ENCODE measurements around the gene CDC42EP3.

The CDC42EP3 gene

DNA sequence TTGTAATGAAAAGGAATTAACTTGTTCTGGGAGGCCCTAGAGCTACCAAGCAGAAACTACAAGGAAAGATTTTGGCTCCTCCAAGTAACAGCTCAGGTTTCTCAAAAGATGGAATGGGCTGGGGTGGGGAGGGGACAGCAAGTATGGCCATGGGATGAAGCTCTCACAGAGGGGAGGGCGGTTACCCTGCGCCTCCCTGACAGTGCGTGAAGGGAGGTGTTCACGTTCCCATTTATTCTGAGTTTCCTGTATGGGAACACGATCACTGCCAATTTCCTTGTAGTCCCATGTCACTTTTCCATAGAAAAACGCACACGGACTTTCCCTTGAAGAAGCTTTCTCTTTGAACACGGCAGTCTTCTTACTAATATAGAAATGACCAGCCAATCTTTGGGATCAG, 17.0 kb downstream of the CDC42EP3 start:
- FAIRE-seq = no peak

- FAIRE-seq = no peak
Observed at GRCh38 chr2:37653805-37654378, 17.6 kb downstream of the CDC42EP3 start.

DNA sequence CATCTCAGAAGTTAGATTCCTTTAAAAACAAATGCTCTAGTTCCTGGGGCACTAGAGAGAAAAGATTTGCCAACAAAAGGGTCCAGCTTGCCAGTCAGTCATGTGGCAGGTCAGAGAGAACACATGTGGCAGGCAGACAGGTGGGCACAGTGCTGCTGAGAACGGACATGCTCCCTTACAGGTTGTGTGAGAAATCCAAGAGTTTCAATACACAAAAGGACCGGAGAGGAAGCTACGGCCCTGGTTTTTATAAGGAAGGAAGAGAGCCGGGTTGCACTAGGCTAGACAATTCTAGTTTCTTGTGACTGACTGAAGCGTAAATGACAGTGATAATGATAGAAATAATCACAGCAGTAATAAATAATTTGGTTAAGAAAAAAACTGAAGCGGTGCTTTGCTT, 18.3 kb downstream of the CDC42EP3 start:
- no peak for FAIRE-seq

GRCh38 chr2:37652199-37652640, 19.2 kb downstream of the CDC42EP3 start:
- FAIRE-seq = no peak

DNA sequence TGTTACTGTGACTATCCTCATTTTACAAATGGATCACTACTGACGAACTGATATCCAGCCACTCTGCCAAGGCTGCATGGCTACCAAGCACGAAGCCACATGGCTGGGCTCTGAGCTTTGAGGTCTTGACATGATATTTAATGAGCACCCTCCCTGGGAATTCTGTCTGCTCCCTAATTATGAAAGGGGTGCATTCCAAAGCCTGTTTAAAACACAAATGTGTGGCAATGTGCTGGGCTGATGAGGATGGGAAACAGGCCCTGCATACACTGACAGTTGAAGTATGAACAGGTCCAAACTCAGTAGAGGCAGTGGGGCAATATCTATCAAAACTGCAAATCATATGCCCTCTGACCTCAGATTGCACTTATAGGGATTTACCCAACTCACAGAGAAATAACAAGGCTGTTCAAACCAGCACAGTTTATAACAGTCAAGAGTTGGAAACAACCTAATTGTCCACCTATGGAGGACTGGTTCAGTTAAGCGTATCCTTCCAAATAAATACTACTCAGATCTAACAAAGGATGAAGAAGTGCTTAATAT, 20.8 kb downstream of the CDC42EP3 start:
- FAIRE-seq = no peak

GRCh38 chr2:37649518-37649917, 21.9 kb downstream of the CDC42EP3 start:
- FAIRE-seq = no peak

GRCh38 chr2:37648331-37649011, 23.0 kb downstream of the CDC42EP3 start:
- no peak for FAIRE-seq

DNA sequence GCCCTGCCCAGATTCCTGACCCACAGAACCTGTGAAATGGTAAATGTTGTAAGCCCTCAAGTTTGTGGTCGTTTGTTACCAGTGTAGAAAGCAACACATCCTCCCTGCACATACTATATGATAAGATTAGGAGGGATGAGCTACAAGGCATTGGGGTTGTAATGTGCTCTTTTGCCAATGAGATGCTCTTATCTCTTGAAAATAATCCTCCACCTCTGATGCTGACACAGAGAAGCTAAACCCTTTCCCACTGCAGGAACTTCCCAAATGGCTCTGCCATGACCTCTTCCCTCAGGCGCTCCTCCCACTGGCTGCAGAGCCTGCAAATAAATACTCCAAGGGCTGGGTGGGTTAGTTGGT, 23.5 kb downstream of the CDC42EP3 start:
- no peak for FAIRE-seq

DNA sequence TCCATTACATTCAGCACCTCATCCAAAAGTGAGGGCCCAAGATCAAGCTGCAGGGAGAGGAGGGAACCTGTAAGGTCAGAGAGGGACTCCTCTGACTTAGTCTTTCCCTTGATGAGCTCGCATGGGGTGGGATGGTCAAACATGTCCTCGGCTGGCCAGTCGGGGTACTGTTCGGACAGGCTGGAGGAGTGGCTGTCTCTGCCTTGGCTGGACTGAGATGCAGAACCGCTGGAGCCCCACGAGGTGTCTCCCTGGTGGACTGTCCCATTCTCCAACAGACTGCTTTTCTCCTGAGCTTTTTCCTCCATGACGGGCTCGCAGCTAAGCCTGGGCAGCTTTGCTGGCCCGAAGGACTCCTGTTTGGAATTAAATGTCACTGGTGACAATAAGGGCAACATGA, 25.6 kb downstream of the CDC42EP3 start:
- FAIRE-seq = no peak

- FAIRE-seq = no peak
Observed at GRCh38 chr2:37645362-37645761, 26.1 kb downstream of the CDC42EP3 start.

- no peak for FAIRE-seq
Observed at GRCh38 chr2:37644191-37644590, 27.3 kb downstream of the CDC42EP3 start.

GRCh38 chr2:37643730-37644078, 27.7 kb downstream of the CDC42EP3 start:
- FAIRE-seq = no peak

DNA sequence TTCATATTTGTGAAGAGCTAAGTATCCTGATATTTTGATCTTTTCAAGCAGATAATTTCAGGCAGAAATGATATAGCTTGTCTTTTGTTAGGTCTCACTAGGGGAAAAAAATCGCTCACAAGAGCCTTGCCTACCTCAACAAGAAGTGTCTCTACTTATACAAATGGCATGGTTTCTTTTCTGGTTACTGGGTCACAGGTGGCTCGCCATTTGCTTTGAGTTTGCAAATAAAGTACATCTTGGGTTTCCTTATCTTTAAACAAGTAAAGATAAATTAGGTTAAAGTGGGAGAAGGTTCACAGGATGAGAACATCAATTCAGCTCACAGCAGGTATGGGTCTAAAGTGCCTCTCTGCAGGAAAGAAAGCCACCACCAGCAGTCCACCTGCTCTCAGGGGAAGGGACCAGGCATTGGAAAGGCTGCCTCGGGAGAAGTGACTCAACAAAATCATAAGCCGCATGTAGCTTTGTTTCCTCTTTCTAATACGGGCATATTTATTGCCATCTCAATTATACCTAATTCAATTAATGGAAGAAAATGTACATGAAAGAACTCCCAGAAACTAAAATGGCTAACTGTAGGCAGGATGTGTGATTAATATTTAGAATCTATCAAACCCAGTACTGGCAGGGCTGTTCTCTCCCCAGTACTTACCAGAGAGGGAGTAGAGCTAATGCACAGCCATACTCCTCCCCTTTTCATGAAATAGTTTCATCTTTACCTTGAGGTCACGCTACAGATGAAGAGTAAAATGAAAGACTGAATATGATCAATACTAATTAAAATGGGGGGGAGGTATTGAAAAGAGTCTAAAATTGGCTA, 28.3 kb downstream of the CDC42EP3 start:
- no peak for FAIRE-seq

DNA sequence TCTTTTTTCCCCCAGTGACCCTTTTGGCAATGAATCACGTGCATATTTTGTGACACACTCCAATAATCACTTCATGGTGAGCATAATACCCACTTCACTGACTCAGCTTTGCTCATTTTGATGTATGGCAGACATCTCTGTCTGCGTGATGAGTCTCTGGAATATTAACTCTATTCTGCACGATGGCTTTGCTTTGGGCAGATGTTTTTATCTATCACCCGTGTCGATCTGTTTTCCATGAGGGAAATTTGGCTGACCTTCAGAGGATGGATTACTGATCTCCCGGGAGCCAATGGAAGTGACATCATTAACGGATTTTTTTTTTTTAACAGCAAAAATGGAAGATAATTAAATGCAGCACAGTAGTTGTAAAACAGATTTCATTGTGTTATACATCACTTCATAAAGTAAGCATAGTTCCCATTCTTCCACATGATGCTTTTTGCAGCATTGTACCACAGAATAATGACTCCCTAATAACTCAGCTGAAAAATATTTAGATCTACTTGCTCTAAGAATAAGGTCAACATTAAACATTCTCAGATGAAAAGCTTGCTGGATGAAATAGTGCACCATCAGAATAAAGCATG, 29.8 kb downstream of the CDC42EP3 start:
- no peak for FAIRE-seq

DNA sequence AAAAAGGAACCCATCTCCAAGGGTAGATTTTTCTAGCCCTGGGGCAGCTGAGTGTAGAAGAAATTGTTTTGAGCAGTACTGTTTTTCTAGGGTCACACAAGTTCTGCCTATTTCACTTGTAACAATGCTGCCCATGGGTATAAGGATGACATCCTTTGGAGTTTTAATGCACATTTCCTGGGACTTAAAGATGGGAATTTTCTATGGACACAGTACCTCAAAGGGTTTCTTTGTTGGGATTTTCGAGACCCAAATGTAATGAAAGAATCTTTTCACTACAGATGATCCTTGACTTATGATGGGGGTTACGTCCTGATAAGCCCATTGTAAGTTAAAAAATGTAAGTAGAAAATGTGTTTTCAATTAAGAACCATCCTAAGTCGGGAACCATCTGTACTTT, 31.8 kb downstream of the CDC42EP3 start:
- no peak for FAIRE-seq

DNA sequence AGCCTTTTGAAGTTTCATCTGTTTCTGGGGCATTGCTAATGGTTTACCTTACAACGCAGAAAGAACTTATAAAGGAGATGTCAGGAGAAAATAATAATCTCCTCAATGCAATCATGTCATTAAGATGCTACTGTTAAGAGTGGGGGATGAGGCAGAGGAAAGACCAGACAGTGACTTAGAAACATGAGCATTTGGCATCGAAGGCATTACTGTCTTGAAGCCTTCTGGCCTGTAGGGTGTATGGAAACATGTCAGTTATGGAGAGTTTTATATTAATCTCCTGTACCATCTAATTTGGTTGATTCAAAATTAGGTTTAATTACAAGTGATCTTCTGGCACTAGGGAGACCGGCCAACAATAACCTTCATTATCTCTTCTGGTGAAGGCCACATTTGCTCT, 32.5 kb downstream of the CDC42EP3 start:
- FAIRE-seq = no peak

DNA sequence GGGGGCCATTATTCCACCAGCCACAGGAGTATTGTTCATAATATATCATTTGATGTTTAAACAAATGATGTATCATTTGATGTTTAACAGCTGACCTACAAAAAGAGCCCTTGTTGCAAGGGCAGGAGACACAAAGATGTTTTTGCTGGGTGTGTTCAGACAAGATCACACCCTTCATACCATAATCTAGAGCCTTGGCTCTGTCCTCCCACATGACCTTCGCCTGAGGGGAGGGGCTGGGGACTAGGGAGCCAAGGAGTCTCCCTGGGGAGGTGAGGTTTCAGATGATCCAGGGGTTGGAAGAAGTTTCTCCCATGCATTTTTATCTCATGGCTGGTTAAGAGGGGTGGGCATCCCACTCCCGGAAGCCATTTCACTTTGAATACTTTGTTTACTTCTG, 33.5 kb downstream of the CDC42EP3 start:
- no peak for FAIRE-seq

DNA sequence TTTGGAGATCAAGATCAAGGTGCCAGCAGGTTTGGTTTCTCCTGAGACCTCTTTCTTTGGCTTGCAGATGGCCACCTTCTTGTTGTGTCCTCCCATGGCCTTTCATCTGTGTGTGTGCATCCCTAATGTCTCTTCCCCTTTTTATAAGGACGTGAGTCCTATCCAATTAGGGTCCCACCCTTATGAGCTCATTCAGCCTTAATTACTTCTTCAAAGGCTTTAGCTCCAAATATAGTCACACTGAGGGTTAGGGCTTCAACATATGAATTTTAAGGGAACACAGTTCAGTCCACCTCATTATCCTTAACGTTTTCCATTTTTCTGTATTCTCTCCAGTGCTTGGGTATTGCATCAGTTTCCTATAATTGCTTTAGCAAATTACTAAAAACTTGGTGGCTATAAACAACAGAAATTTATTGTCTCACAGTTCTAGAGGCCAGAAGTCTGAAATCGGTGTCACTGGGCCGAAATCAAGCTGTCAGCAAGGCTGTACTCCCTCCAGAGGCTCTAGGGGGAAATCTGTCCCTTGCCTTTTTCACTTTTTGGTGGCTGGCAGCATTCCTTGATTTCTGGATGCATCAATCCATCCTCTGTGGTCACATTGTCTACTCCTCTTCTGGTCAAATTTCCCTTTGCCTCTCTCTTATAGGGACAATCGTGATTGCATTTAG, 34.1 kb downstream of the CDC42EP3 start:
- FAIRE-seq = no peak

- FAIRE-seq = no peak
Observed at GRCh38 chr2:37636381-37637066, 34.9 kb downstream of the CDC42EP3 start.

DNA sequence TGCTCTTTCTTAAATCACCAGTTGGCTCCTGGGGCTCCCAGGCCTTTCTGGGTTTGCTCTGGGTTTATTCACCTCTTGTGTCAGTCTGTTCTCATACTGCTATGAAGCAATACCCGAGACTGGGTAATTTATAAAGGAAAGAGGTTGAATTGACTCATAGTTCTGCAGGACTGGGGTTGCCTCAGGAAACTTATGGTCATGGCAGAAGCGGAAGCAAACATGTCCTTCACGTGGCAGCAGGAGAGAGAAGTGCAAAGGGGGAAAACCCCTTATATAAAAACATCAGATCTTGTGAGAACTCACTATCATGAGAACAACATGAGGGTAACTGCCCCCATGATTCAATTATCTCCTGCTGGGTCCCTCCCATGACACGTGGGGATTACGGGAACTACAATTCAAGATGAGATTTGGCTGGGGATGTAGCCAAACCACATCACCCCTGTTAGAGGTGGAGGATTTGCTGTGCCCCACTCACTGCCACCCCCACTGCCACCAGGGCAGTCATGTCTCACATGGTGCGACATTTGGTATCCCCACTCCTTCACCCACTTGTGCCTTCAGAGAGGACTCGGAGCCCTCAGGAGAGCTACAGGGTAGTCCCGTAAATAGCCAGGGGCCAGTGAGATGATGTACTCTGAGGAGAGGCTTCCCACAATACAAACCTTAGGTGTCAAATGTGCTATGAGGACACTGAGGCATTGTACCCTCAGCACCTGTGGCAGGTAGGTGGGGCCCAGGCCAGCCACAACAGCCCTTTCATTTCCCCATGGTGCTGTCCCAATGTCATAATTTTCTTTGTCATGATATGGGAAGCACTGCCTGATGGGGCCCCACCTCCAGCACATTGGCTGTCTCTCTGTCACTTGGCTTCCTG, 35.7 kb downstream of the CDC42EP3 start:
- FAIRE-seq = no peak

DNA sequence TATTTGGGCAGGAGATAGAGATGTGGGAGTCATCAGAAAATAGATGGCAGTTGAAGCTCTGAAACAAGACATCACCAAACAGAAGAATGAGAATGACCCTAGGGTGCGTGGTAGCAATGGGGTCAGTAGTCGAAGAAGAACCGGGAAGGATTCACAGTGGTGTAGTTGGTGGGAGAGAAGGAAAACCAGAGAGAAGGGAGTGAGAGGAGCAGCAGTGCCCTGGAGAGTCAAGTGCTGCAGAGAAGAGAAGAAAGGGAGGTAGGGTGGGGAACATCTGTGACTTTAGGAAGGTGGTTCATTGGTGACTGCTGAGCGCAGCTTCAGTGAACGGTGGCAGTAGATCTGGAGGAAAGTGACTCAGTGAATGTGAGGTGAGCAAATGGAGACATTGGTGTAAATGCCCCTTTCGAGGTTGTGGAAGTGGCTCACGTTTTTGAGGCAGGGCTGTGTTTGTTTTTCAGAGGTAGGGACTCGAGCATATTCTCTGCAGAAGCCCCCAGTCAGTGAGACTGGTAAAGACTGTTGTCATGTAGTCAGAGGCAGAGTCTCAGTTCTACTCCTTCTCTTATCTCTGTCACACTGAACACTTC, 36.4 kb downstream of the CDC42EP3 start:
- no peak for FAIRE-seq

All from islet of Langerhans (tissue), 1 donor.